ENCODE measurements around the gene FOXP1. TPM values are rescaled to one million over a fixed set of nuclear protein-coding genes. Genes with fewer than 3 reads are reported as not detected.

Gene FOXP1
- total RNA-seq, 1 experiment from 2014 or later: 5.4 TPM

DNA sequence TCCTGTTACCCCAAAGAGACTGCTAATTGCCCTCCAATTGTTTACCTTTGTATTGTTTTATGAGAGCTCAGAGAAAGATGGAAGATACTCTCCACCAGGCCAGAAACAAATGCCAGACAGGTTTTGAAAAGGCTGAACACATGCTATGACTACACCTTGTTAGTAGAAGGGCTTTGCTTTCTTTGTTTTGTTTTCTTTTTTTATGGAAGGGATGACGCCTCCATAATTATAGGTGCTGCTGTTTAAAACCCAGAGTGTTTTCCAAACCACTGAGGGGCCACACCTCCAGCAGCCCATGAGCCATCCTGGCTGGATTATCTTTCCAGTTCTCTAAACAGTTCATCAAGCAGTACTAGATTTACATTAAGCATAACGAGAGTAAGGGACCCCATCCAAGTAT, 5.6 kb upstream of the FOXP1 start:
- DNase-seq (ENCODE audit: extremely low read depth, low read depth): no peak

- no peak for DNase-seq (ENCODE audit: extremely low read depth, low read depth)
Measured at GRCh38 chr3:71587958-71588357, 4.4 kb upstream of the FOXP1 start.

DNA sequence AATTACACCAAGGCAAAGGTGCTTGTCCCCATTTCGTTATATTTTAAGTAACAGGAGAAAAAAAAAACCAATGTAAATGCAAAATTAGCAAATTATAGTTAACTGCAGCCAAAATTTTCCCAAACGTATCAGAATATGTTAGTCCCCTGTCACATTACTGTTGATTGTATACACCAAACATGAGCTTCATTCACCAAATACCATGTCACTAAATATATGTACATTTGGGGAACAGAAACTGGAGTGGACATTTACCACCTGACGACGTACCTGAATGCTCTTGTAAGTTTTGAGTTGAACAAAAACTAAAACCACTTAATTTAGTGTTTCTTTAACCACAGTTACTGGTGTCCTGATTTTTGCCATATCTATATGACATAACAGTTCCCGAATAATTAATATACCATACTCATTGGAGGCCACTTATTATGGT, 3.3 kb upstream of the FOXP1 start:
- DNase-seq (ENCODE audit: extremely low read depth, low read depth): no peak

DNA sequence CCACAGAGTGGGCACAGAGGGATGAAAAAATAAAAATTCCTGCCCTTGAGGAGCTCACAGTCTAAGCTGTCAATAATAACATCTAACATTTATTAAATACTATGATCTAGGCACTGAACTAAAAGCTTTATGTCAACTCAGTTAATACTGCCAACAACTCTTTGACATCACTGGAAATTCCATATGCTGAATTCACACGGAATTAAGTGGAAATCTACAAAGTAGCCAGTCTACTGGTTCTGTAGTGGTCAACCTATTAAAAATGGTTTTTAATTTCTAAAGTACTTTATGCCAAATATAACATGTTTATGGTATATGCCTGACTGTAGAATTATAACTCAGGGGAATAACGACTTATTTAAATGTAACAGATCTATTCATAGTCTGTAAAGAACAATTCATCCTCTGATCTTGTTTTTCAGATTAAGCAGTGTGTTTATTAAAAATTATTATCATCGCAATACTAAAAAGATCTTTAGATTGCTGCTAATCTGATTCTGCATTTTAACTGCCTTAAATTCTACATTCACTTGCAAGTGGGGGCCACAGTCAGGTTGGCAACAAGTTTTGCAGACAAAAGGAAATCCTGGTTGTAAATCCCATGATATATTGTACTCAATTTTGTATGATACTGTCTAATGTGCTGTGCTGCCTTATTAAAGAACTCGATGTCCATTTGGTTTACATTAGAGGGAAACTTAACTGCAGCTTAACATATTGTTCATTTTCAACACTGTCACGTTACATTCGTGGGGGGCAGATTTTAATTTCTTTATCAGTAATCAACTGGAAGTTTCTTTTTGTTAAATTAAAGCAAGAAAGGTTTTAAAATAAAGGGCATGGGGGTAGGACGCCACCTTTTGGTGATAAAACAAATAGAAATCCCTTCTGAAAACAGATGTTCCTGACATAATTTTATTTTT, 2.6 kb upstream of the FOXP1 start:
- DNase-seq (ENCODE audit: extremely low read depth, low read depth): no peak

- no peak for DNase-seq (ENCODE audit: extremely low read depth, low read depth)
Measured at GRCh38 chr3:71585131-71585530, 1.6 kb upstream of the FOXP1 start.

DNA sequence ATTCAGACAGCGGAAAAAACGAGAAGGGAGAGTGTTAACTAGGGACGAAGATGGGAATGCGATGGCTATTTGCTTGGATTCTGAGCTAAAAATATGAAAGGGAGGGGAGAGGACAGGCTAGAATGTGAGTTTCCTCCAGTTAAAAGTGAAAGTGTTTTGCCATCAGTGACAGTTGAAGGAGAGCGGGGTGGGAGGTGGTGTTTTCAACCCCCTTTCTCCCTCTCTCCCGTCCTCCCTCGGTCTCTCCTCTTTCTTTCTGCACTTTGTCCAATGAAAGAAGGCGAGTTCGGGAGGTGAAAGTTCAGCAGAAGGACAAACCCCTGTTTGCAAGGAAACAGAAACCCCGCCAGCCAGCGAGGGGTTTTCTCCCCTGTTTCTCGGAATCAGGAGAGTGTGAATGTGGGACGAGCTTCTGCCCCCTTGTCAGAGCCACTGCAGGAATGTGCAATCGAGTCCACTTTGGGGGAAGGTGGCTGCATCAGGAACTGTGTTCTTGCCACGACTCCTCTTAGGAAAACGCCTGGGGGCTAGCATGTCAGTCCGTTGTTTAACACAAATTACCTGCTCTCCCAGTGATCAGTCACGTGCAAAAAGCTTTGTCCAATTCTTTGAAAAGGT, 975 bp upstream of the FOXP1 start:
- no peak for DNase-seq (ENCODE audit: extremely low read depth, low read depth)

GRCh38 chr3:71582612-71583565, 639 bp downstream of the FOXP1 start:
- no peak for DNase-seq (ENCODE audit: extremely low read depth, low read depth)

DNA sequence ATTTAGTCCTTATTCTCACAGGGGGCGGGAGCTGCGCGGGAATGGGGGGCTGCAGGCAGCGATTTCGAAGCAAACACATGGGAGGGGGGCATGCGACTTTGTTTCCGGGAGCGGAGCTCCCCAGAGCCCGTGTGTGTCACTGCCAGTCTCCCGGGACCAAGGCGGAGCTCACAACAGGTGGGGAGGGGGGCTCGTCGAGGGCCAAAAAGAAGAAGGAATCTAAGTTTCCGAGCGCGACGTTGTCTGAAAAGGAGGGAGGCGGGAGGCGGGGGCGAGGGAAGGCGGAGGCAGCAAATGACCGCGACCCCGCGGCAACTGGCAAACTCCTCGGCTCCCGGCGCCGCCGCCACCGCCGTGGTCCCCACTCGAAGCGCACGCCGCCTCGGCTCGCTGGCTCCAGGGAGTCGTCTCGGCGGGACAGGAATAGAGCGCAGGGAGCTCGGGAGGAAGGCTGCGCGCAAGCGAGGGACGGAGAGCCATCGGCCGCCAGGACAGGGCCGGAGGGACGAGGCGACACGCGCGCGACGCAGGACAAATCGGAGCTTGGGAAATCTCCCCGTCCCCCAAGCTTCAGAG, 1.4 kb downstream of the FOXP1 start:
- DNase-seq (ENCODE audit: extremely low read depth, low read depth): no peak

- no peak for DNase-seq (ENCODE audit: extremely low read depth, low read depth)
Measured at GRCh38 chr3:71581457-71582035, 2.0 kb downstream of the FOXP1 start.

DNA sequence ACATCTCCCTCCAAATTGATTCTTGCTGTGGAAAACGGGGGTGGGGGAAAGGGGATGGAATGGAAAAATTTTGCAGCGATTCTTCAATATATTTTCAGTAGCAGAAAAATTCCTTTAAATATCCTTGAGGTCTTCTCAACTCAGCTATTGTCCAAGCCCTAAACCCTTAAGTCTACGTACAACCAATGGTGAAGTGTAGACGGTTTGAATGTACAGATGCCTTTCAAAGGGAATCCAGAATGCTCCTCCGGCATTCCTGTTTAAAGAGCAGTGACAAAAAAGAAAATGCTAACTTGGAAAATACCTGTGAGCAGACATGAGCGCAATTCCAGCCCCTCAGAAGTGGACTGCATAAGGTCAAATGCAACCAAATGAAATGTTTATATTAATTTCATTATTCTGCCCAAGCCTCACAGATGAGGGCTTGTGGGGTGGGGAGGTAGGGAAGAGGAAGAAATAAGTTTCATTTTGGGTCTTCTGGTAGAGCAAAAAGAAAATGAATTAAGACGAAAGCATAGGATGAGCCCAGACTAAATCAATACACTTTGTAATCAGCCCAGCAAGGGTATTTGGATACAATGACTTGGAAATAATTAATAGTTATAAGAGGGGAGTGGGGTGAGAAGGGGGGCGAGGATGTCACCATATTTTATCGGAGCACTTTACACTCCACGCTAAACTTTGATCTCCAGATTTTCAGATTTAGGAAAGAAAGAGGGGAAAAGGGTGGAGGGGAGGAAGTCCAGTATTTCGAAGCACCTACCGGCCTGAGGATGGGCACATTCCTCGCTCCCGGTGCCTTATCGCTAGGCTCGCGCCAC, 2.7 kb downstream of the FOXP1 start:
- DNase-seq (ENCODE audit: extremely low read depth, low read depth): no peak

GRCh38 chr3:71579935-71580406, 3.6 kb downstream of the FOXP1 start:
- no peak for DNase-seq (ENCODE audit: extremely low read depth, low read depth)

DNA sequence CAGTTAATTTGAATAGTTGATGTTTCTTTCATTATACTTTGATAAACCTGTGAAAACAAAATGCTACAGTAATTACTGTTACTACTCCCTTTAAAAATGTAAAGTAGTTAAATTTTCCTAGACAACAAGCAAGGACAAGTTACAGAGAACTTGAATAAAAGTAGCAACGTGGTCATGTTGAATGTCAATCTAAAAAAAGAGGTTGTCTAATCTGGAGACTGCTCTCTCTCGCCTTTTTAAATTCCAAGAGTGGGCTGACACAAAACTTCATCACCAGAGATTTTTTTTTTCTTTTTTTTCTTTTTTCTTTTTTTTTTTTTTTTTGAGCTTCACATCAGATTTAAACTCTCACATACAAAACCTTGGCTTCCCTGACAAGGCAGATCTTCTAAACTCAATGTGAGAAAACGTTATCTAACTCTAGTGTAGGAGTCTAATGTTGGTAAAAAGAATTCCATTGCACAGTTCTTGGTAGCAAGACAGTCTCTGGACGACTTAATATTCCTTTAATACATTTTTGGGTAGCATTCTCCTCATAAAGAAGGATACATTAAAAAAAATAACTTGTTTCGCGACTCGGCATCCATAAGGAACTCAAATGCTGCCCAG, 4.1 kb downstream of the FOXP1 start:
- no peak for DNase-seq (ENCODE audit: extremely low read depth, low read depth)

GRCh38 chr3:71578054-71578751, 5.3 kb downstream of the FOXP1 start:
- DNase-seq (ENCODE audit: extremely low read depth, low read depth): no peak

GRCh38 chr3:71577011-71577410, 6.5 kb downstream of the FOXP1 start:
- DNase-seq (ENCODE audit: extremely low read depth, low read depth): no peak

- DNase-seq (ENCODE audit: extremely low read depth, low read depth): no peak
Measured at GRCh38 chr3:71575433-71575832, 8.1 kb downstream of the FOXP1 start.

DNA sequence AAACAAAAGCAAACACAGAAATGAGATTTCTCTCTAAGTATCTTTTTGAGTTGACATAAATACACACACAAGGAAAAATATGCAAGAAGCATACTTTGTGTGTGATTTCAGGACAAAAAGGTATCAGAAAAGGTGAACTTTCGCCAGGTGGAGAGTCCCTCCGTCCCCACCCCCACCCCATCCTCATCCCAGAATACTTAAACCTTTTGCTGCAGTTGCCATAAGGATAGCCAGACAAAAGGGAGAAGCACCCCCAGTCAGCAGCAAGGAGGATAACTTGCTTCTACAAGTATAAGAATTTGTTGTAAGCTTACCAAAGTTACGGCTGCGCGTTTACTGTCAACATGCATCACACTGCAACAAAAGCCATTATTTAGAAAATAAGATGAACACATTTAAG, 10.3 kb downstream of the FOXP1 start:
- no peak for DNase-seq (ENCODE audit: extremely low read depth, low read depth)

- no peak for DNase-seq (ENCODE audit: extremely low read depth, low read depth)
Measured at GRCh38 chr3:71570546-71570945, 13.0 kb downstream of the FOXP1 start.

DNA sequence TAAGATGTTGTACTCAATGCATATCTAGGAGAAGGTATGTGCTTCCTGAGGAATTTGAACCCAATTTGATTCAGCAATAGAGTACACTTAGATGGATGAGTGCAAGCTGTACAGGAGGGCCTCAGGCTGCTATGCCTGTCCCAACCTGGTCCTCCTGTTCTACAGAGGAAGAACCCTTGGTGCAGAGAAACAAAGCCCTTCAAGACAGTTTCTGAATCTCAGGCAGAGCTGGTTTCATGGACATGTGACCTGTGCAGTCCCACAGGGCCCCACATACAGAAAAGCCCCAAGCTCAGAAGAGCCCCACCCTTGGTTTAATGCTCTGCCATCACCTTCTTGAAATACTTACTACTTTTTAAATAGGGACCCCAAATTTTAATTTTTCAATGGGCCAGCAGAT, 15.3 kb downstream of the FOXP1 start:
- DNase-seq (ENCODE audit: extremely low read depth, low read depth): no peak

All from NCI-H460 (cell line).